HG02885 (cell line): ENCODE results near the gene PGS1.
A peak's percentile ranks its signal among the peaks of the same experiment; 100 is the strongest.
"Not testable (repeated sequence)": the region's sequence is repeated elsewhere in the genome, so short reads cannot be mapped to it uniquely, and the experiment has no call there.

Source experiments
- ATAC-seq: cut with Tn5 transposase; IDR thresholded peaks from one replicate; pipeline ENCODE4 v1.9.1; 2021; ENCODE audit warnings: mild to moderate bottlenecking; ENCODE audit not compliant: unreplicated experiment, poor library complexity

The PGS1 gene, protein sequence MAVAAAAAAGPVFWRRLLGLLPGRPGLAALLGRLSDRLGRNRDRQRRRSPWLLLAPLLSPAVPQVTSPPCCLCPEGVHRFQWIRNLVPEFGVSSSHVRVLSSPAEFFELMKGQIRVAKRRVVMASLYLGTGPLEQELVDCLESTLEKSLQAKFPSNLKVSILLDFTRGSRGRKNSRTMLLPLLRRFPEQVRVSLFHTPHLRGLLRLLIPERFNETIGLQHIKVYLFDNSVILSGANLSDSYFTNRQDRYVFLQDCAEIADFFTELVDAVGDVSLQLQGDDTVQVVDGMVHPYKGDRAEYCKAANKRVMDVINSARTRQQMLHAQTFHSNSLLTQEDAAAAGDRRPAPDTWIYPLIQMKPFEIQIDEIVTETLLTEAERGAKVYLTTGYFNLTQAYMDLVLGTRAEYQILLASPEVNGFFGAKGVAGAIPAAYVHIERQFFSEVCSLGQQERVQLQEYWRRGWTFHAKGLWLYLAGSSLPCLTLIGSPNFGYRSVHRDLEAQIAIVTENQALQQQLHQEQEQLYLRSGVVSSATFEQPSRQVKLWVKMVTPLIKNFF

DNA sequence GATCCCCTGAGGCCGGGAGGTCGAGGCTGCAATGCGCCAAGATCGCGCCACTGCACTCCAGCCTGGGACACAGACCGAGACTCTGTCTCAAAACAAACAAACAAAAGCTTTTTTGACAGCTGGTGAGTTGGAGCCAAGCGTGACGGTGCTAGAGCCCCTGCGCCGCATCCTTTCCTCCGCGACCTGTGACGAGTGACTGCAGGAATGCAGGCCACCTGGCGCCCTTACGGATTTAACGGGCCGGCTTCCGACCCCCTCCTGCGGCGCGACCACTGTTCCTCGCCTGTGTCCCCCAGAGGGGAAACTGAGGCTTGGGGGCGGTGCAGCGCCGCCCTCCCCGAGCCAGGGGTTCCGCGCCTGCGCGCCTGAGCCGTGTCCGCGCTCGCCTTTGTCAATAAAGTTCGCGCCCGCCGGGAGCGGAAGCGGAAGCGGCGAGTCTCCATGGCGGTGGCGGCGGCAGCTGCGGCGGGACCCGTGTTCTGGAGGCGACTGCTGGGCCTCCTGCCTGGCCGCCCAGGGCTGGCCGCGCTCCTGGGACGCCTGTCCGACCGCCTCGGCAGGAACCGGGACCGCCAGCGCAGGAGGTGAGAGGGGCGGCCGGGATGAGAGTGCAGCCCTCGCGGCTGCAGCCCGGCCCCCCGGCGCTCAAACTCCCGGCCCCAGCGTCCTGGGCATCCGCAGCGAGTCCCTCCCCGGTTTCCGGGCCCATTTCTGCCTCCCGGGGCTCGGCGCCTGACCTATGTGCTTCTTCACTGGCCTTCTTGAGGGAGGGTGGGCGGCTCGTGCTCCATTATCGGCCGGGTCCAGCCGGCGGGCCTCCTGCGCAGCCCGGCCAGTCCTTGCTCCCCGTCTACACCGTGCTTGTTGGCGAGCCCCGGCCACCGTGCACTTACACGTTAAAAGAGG, at the start of gene PGS1:
Gene PGS1 (plus strand): TSS at position 425 of the 906 bp plus-strand sequence. CDS start 17 bp downstream, at position 442.
- ATAC-seq, result peak; percentile 77

DNA sequence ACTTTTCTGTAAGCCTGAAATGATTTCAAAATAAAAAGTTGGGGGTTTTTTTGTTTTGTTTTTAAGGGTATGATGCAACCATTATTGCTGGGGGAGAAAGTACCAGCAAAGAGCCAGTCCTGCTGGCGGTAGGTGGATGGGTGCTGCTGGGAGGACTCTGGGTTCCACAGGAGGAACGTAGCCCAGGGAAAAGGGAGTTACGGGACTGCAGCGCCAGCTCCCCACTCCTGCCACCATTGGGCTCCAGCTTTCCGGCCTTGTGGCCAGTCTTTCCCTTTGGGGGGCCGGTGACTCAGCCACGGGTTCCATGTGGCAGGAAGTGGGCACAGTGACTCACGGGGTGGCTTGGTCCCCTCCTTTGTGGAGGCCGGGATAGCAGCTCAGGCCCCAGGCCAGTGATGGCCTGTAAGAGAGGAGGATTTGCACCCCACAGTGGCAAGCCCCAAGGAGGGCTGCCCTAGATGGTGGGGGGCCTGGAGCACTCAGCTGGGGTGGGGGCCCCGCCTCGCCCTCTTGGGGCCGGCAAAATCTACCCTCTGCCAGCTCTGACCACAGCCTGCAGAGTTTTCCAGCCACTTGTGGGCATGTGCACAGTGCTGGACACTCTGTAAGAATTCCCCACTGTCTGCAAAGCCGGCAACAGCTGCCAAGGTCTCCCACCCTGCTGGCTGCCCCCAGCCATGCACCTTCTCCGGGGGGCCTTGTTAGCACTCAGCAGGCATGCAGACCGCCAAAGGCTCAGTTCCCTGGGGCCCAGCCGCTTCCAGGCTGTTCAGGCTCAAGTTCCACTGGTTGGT, 49.0 kb upstream of the PGS1 start:
- no peak for ATAC-seq

DNA sequence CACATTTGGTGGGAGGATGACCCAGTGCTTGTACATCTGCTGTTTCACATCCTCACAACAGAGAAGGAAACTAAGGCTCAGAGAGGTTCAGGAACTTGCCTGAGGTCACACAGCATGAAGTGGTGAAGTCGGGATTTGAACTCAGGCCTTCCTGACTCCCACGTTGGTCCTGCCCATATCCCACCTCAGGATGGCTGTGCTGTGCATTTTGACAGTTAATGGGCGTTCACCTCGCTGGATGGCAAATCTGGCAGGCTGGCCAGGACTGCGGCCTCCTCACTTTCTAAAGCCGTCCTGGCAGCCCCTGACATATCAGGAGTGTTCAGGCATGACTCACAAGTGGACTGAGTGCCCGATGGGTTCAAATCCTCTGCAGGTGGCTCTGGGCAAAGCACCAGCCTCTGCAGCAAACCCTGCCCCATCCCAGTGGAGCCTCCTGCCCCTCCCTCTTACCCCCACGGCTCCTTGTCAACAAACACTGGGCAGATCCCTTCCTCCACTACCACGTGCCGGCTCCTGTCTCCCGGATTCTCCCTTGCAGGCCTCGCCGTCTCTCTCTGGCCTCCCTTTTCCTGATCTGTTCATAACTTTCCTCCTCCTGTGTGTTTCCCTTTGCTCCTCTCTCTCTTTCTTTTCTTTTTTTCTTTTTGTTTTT, 47.8 kb upstream of the PGS1 start:
- ATAC-seq, result no peak

DNA sequence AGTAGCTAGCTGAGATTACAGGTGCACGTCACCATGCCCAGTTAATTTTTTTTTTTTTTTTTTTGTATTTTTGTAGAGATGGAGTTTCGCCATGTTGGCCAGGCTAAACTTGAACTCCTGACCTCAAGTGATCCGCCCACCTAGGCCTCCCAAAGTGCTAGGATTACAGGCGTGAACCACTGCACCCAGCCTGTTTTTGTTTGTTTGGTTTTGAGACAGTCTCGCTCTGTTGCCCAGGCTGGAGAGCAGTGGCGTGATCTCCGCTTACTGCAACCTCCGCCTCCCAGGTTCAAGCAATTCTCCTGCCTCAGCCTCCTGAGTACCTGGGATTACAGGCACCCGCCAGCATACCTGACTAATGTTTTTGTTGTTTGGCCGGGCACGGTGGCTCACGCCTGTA, 47.1 kb upstream of the PGS1 start:
- ATAC-seq, result not testable (repeated sequence)

DNA sequence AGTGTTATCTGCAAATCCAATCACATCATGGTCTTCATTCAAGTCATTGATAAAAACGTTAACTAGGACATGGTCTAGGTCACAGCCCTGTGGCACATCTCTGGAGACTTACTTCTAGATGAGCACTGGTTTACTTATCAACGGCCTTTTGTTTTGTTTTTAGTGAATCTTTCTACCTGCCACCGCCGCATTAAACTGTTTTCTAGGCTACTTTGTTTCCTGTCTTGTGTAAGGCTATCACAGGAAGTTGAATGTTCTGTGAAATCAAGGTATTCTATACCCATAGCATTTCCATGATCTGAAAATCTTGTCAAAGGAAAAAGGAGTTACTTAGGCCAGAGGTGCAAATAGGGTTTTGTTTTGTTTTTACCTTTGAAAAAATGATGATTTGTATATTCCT, 45.5 kb upstream of the PGS1 start:
- no peak for ATAC-seq

DNA sequence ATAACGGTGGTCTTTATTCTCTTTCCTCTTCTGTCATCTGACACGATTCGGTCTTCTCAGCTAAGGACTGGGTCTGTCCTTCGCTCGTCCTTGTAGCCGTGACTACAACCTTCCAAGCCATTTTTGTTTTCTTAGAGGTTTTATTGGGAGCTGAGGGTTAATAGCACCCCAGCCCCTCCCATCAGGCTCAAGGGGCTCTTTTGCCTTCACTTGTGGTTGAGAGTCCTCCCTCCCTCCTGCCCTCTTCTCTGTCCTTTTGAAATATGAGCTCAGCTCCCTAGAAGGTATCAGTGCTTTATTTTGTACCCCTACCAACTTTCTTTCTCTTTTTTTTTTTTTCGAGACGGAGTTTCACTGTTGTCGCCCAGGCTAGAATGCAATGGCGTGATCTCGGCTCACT, 43.2 kb upstream of the PGS1 start:
- ATAC-seq, result no peak

DNA sequence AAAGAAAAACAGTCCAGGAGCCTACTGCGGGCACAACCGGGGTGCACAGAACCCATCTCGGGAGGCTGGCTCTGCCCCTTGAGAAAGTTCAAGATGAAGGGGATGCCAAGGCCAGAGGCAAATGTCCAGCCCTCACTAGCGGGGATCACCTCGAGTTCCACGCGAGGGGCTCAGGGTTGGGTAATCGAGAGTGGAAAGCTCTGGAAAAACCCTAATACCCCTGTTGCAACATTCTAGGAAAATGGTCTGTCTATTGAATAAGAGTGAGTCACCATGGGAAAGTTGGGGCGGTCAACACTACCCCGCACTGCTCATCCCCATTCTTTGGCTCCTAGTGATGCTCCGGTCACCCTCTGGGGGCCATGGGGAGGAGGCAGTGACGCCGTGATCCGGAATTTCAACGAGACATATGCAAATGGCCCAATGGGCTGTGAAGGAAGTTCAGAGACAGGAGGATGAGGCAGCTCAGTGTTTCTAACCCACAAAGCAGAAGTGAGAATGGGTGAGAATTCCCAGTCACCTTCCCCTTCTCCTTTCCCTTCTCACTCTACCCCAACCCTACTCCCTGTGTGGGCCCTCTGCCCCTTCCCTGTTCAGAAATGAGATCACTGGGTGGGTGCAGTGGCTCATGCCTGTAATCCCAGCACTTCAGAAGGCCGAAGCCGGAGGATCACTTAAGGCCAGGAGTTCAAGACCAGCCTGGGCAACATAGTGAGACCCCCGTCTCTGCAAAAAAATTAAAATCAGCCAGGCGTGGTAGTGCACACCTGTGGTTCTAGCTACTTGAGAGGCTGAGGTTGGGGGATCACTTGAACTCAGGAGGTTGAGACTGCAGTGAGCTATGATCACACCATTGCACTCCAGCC, 41.0 kb upstream of the PGS1 start:
- no peak for ATAC-seq

DNA sequence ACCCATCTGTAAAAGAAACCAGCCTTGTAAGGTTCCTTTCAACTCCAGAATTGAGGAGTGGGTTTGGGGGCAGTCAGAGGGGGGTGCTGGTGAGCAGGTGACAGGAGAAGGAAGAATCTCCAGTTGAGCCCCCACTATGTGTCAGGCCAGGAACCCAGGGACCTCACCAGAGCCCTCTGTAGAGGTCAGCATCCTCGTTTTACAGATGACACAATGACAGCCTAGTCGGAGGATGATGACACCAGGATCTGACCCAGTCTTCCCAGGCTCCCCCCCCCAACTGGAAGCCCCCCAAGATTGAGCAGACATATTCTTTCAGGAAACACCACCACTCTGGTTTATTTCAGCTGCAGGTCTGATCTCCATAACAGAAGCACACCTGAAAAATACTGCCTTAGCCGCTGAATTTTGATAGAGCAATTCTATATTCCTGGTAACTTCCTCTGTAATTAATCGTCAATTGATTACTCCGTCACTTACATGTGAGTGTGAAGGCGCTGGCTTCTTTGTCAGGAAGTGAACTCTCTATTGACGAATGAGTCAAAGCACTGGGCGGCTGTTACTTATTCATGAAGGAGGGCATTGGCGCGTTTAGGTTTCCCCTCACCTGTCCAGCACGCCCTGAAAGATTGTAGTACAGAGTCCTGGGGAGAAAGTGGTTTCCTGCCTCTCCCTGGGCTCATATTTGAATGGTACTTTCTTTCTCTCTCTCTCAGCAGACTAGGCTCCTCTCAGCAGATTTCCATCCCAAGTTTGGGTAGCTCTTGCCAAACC, 39.8 kb upstream of the PGS1 start:
- no peak for ATAC-seq

DNA sequence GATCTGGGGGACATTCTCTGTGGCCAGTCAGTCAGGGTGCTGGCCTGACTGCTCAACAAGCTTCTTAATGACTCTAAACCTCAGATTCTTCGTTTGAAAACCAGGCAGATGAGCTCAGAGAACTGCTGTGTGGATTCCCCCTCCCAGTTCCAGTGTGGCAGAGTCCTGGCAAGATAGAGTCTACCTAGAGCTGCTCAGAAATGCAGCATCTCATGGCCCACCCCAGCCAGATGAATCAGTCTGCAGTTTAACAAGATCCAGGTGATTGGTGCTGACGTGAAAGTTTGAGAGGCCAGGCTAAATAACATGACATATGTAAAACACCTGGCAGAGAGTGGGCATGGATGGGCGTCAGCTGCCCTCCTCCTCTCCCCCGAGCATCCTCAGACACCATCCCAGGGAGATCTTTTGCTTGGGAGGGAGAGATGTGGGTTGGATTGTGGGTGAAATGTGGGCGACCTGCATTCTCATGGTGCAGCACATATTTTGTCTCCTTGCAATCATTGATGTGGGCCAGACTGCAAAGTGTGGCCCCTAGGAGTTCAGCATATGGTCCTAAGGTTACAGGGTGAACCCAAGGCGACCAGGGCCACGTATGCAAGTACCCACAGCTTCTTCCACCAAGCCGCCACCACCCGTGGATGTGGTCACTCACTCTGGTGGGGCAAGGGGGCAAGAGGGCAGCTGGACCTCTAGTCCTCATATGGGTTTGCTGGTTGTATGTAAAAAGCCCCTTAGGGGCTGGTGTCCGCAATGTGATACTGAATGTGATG, 38.1 kb upstream of the PGS1 start:
- no peak for ATAC-seq

DNA sequence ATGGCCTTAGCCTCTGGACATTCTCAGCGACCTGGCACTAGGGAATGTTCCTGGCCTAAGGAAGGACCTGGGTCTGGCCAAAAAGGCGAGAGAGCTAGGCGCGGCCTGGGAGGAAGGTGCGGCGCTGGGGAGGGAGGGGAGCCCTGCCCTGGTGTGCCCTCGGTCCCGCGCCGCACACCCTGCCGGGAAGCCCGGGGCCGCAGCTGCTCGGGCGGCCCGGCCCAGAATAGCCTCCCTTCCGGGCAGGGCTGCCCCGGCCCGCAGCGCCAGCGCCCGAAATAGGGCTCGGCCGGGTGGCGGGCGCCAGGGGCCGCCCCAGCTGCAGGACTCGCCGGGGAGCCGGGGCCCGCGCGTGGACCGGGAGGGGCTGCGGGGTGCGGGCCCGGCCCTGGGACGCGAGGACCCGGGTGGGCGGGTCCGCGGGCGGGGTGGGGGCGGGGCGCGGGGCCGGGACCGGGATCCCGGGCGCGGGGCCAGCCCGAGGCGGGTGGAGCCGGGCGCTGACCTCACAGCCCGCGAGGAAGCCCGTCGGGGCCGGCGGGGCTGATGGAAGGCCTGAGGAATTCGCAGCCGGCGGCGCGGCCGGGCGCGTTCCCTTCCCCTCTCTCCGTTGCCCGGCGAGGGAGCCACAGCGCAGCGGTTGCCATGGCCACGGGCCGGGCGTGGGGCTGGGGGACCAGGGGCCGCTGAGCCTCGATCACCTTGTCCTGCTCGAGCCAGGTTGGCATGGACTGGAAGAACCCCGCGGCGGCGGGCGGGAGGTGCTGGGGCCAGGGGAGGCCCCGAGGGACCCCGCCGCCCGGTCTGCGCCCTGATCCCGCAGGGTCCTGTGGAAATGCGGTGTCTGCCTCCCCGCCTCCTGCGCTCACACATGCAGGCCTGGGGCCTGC, 36.6 kb upstream of the PGS1 start:
- ATAC-seq, result no peak

DNA sequence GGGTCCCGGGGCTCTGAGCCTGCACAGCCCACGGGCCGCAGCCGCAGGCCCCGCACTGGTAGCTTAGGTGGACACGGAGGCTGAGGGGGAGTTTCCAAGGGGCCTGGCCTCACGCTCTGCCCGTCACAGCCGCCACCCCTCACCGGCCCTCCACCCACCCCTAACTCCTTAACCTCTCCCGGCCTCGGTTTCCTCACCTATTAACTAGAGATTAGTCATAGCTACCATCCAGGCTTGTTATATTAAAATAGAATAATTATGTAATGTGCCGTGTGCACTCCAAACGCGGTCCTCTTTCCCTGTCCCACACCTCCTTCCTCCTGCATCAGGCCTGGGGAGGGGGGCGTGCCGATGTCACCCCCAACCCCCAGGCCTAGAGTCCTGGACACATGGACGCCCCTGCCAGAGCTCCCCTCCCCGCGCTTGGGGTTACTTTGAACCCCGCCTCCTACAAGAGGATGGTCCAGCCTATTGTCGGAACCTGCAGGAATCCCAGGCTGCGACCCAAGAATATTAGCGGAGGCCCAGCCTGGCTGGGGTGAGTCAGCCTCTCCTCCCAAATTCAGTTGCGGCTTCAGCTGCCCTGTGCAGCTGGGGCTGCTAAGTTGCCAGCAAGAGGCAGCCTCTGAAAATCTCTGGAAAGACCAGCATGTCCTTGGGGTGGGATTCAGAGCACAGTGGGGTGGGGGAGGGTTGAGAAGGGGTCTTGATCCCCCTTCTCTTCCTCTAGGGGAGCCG, 35.8 kb upstream of the PGS1 start:
- no peak for ATAC-seq

DNA sequence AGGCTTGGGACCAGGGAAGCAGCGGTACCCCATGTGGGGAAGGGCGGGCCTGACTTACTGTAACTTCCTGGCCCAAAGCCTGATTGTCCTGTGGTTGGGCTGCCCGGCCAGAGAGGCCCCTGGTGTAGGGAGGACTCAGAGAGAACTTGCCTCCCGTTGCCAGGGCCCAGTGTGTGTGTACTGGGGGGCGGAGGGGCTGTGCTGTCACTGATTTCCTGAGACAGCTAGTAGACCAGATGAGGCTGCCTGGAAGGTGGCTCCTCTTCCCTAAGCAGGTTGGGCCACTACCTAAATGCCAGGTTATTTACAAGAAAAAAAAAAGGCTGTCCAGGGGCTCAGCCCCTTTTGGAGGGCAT, 35.3 kb upstream of the PGS1 start:
- ATAC-seq, result no peak

DNA sequence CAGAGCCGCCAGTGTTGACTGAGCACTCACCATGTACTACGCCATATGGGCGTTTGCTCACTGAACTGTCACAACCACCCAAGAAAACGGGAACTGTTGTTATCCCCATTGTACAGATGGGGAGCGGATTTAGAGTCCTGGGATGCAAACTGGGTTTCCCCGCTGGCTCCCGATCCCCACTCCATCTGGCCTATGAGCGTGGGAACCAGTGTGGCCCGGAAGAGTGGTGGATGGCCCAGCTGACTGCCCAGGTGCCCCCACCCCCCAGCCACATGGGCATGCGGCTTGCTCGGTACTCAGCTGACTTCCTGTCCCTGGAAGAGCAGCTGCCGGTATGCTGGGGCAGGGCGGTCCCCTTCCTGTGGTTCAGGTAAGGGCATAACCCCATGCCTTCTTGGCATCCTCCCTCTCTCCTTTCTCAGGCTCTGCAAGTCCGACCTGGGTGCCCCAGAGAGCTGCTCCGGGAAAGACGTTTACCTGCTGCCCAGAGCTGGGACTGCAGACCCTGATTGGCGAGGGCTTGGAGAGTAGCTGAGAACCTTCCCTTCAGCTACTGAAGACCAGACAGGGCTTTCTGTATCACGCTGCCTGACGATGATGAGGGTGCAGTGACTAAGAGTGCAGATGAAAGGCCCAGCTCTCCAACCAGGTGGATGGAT, 34.8 kb upstream of the PGS1 start:
- no peak for ATAC-seq

DNA sequence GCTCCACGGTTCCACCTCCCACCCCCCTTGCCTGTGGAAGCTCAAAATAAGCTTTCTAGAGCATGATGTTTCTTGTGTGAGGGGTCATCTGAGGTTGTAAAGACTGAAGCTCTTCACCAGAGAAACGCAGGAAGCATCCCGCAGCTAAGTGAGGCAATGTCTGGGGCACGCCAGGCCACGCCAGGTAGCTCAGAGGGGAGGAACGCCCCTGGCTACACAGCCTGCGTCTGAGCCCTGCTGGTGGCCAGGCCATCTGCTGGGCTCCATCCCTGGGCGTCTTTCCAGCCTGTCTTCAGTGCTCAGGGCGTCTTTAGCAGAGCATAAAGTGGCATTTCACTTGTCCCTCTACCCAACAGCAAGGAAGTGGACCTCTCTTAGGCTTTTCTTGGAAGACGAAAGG, 33.8 kb upstream of the PGS1 start:
- ATAC-seq, result no peak

DNA sequence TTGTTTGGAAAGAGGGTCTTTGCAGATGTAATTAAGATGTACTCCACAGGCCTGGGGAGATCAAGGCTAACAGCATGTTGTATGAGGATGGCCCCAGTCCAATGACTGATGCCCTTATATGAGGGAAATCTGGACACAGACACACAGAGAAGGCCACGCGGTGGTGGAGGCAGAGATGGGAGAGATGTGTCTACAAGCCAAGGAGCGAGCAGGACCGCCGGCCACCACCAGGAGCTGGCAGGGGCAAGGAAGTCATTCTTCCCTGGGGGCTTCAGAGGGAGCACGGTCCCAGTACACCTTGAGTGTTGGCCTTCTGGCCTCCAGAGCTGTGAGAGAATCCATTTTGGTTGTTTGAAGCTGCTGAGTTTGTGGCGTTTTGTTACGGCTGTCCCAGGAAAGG, 33.3 kb upstream of the PGS1 start:
- ATAC-seq, result no peak
